Stimulated activated CD4-positive, alpha-beta T cell treated with anti-CD3 and anti-CD28 coated beads, Interleukin-1b, Interleukin-23, amount 100 ng/mL, for 48 hours (primary cell): ENCODE results near the gene PSG2.
"Not testable (repeated sequence)": the region's sequence is repeated elsewhere in the genome, so short reads cannot be mapped to it uniquely, and the experiment has no call there.

Source experiments
- DNase-seq: peaks from one replicate; pipeline ENCODE4 v3.0.0-alpha.2; 2020

PSG2 gene

DNA sequence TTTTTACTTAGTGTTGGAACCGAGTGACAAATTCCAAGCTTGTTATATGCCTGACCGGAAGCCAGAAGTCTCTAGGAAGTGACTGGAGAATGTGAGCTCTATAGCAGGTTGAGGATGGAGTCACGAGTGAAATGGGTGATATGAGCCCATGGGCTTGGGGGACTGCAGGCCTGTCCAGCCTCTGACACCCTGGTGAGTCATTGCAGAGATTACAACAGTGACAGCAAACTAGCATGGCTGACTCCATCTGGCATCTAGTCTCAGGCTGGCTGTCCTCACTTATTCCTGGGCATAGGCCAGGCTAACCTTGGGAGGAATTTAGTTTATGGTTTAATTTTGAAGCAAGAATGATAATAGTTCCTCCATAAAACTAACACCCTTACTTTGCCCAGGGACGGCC is 4.6 kb downstream of the PSG2 start:
- not testable (repeated sequence) for DNase-seq

DNA sequence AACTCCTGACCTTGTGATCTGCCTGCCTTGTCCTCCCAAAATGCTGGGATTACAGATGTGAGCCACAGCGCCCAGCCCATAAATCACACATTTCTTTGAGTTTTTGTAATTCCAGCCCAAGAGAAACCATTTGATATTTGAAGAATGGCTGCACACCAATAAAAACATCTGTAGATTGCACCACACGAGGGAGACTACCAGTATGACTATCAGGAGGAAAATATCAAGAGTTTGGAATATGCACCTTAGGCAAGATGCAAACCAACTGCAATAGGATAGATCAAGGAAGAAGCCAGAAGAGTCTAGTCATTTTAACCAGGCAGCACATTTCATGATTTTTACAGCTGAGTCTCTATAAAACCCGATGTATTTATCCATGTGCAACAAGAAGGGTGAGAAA is 20.1 kb downstream of the PSG2 start:
- not testable (repeated sequence) for DNase-seq

DNA sequence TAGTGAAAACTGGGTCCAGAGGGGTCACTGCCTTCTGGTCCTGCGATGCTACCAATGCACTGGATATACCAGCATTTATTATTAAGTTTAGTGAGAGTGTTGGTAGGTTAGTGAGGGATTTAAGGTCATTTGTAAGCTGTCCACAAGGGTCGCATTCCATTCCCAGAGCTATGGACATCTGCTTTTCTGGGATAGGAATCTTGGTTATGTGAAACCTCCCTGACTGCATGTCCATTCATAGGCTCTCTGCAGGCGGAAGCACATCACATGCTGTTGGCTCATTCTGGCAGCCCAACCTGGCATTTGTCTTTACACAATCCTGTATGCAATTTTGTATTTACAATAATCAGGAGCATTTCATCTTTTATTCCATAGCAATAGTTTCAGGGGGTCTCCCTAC is 21.2 kb downstream of the PSG2 start:
- not testable (repeated sequence) for DNase-seq

DNA sequence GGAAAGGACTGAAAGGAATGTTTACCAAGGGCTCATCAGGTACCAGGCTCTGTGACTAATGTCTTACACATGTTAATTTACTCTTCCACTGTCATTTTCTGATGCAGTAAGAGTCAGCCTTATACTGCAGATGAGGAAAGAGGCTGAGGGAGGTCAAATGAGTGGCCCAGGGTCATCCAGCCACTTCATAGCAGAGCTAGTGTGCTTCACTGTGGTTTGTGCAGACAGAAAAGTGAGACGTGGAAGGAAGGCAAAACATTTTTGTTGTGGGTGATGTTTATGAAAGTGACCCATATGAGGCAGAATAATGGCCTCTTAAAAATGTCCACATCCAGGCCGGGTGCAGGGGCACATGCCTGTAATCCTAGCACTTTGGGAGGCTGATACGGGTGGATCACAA is 22.2 kb downstream of the PSG2 start:
- not testable (repeated sequence) for DNase-seq

DNA sequence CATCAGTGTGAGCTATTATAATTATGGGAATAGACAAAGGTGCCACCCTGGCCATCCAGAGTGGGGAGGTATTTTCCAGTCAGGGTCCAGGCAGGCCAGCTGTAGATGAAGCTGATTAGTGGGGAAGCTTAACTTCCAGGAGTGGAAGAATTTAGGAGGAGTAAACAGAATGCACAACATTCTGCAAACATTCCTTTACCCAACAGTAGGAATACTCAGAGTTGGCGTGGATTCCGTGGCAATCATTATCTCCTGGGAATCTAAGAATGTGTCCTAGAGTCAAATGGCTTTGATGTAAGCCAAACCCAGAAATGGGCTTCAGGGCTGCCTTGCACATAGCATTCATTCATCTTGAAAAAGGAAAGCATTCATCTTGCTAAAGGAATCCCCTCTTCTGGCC is 23.0 kb downstream of the PSG2 start:
- DNase-seq = not testable (repeated sequence)

DNA sequence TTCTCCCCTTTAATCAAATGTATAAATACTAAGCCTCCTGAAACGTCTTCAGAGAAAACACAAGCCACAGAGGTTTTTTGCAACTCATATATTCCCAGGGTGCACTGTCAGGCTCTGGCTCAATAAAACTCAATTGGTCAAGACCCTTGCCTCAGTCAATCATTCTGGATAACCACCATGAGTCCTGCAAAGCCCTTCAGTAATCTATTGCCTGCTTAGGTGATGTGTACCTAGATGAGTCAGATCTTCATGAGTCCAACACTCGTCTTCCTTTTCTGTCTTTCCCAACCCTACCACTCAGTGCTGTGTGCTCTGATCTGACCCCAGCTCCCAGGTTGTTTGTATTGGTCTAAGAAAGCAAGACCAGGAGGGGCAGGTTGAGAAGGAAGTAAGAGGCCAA is 24.1 kb downstream of the PSG2 start:
- DNase-seq = not testable (repeated sequence)

DNA sequence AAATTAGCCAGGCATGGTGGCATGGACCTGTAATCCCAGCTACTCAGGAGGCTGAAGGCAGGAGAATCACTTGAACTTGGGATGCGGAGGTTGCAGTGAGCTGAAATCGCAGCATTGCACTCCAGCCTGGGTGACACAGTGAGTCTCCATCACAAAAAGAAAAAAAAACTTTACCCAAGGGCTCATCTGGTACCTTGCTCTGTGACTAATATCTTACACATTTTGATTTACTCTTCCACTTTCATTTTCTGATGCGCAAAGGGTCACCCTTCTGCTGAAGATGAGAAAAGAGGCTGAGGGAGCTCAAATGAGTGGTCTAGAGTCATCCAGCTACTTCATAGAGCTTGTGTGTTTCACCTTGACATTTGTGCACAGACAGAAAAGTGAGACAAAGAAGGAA is 34.5 kb downstream of the PSG2 start:
- DNase-seq = not testable (repeated sequence)

DNA sequence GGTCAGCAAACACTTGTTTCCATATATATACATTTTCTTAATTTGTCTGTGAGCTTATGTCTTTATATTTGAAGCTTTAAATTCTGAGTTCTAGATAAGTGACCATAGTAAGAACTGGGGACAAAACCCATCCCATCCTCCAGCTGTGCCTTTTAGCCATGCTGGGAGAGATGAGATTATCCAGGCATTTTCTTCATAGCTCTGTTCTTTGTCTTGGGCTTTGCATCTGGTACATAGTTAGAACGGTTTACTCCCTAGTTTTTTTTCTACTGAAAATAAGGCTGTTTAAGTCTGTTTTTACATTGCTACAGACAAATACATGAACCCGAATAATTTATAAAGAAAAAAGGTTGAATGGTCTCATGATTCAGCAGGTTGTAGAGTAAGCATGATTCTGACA is 35.9 kb downstream of the PSG2 start:
- DNase-seq = not testable (repeated sequence)

DNA sequence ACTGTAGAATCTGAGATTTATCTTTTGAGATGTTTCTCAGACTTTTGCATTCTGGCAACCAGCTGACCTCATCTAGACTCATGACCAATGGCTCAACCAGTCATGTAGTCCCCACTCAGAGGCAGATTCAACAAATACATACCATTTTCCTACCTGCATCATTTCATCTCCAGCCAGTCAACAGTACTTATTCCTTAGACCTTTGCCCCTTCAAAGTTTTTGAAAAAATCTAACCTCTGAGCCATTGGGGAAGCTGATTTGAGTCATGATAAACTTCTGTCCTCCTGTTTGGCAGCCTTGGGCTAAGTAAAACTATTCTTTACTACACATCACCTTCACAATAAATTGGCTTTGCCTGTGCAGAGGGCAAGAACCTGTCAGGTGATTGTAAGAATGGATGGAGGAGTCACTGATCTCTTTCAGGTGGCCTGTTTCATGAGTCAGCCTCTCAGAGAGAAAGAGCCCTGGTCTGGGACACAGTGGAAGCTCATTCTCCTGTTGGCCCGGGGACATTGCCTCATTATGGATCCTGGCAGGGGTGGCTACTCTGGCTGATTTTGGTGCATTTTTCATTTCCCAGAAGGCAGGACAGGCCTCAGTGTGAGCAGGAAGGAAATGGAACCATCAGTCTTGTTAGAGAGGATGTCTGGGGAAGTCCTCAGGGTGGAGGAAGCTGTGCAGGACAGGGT is 38.9 kb downstream of the PSG2 start:
- not testable (repeated sequence) for DNase-seq

DNA sequence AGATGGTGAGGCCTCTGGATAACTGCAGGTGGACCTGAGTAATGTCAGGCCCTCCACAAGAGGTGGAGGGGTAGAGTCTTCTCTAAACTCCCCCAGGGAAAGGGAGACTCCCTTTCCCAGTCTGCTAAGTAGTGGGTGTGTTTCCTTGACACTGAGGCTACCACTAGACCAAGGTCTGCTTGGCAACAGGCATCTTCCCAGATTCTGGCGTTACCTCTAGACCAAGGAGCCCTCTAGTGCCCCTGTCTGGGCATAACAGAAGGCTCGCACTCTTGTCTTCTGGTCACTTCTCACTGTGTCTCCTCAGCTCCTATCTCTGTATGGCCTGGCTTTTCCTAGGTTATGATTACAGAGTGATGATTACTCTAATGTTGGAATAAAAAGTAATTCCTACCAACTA is 50.9 kb downstream of the PSG2 start:
- not testable (repeated sequence) for DNase-seq

DNA sequence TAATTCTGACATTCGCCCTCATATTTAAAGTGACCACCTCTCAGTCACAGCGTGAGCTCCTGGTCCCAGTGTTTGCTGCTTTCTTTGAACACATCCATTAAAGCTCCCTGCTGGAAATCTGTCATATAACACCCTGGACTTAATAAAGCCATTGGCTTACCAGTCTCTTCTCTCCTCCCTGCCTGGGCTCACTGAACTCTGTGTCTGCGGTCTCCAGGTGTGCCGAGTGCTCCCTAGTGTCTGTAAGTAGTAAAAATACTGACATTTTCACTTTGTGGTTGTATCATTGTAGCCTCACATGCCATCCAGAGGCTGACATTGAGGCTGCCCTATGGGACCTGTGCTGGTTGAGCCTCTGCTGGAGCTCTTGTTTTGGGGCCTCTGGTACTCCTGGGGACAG is 53.6 kb downstream of the PSG2 start:
- no peak for DNase-seq

DNA sequence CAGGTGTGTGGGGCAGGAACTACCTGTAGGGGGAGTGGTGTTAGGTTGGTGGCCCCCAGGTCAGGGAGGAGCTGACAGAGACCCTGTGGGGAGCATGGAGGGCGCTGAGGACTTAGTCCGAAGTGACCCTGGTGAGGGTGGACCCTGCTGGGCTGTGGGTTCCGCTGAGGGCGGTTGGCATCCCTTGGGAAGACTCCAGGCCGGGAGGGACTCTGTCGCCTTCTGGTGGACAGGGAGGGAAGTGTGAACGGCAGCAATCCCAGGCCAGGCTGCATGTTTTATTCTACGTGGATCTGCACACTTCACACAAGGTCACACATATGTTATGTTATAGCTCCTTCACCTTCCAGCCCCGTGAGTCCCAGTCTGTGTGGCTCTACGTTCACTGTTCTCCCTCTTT is 54.5 kb downstream of the PSG2 start:
- DNase-seq = not testable (repeated sequence)

DNA sequence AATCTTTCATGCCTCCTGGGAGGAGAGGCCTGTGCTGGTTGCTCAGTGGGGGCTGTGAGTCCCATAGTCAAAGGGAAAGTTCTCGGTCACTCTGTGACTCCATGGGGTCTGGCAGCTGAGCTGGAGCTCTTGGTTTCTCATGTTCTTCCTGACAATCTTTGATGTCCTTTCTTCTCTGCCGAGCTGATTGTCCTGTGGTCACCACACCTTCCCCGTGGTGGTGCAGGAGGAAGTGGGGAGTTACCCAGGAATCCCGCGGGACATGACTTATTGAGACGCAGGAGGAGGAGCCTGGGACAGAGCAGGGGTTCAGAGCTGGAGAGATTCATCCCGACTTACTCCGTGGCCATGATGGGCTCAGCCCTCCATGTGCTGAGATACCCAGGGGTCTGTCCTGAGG is 55.4 kb downstream of the PSG2 start:
- DNase-seq = not testable (repeated sequence)

DNA sequence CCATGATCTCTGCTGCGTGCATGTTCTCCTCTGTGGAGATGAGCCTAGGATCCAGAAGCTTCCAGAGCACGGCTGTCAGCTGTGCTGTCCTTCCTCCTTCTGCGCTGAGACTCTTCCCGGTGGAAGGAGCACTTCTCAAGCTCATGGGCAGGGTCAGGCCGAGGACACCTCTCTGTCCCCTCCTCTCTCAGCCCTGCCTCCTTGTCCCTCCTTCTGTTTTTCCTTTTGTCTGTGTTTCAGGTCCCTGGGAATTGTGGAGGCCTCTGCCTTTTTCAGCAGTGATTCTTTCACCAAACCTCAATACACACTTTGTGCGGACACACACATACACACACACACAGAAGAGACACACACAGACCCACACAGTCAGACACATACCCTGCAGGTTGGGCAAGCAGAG is 56.1 kb downstream of the PSG2 start, which contains the start of gene PSG11:
TSS of gene PSG11 (minus strand) at position 101 of the 400 bp plus-strand sequence. CDS start at position 4, 97 bp downstream.
- not testable (repeated sequence) for DNase-seq

DNA sequence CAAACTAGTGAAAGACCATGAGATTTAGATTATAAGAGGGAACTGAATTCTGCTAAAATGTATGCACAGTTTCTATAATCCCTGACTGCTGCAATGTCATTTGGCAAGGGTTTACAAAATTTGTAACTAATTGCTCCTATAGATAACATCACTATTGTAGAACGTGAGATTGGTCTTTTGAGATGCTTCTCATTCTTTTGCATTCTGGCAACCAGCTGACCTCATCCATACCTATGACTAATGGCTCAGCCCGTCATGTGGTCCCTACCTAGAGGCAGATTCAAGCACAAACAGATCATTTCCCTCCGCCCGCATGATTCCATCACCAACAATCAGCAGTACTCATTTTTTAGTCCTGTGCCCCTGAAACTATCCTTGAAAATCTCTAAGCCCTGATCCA is 60.4 kb downstream of the PSG2 start:
- not testable (repeated sequence) for DNase-seq

DNA sequence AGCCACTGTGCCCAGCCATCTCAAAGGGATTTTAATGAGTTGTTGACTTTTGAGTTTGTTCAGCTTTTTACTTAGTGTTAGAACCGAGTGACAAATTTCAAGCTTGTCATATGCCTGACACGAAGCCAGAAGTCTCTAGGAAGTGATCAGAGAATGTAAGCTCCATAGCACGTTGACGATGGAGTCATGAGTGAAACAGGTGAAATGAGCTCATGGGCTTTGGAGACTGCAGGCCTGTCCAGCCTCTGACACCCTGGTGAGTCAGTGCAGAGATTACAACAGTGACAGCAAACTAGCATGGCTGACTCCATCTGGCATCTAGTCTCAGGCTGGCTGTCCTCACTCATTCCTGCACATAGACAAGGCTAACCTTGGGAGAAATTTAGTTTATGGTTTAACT is 60.9 kb downstream of the PSG2 start:
- DNase-seq = not testable (repeated sequence)

DNA sequence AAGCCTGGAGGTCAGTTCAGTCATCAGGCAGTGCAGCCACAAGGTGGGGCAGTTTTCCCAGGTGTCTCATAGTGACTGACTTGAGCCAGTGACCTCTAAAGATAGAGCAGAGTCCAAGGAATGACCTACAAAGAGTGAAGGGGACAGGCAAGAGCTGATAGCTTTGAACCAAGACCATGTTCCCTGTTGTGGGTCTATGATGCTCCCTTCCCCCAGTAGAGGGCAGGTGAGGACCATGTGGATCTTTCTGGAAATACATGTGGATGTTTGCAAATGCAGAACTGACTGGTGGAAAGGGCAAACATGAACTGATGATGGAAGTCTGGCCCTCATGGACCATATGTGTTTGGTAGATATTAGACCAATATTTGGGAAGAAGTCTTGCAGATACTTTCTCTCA is 62.9 kb downstream of the PSG2 start:
- not testable (repeated sequence) for DNase-seq
